Ovary (tissue), 9 donors: ENCODE measurements around the gene SP140. TPM values are rescaled to one million over a fixed set of nuclear protein-coding genes. Genes with fewer than 3 reads are reported as not detected.

Experiments used
- DNase-seq, 5 donors: peaks; one replicate each; pipeline ENCODE4 v3.0.0-alpha.2; 2019 to 2020
- H3K27ac ChIP-seq, 2 donors: fragments of 200-600 bp; one replicate each; pipeline versions ENCODE4 v1.5.1 to v1.8.0; 2019 to 2022
- H3K27me3 ChIP-seq: fragments of 200-600 bp; one replicate; pipeline ENCODE4 v1.8.0; 2022
- H3K36me3 ChIP-seq: fragments of 200-600 bp; sonication (generic); one replicate; pipeline ENCODE4 v1.5.1; 2019
- H3K4me1 ChIP-seq: one replicate; pipeline ENCODE4 v1.8.1; 2013; ENCODE audit warnings: mild to moderate bottlenecking, moderate library complexity; ENCODE audit not compliant: insufficient read depth
- H3K4me3 ChIP-seq: fragments of 200-600 bp; sonication (generic); one replicate; pipeline ENCODE4 v1.5.1; 2017
- H3K9me3 ChIP-seq, 2 donors: fragments of 200-600 bp in 1 of 2; sonication (generic) in 1 of 2; one replicate each; pipeline versions ENCODE4 v1.5.1 to v1.8.1; 2013 to 2019; ENCODE audit warnings: mild to moderate bottlenecking in 1 of 2, moderate library complexity in 1 of 2
- CTCF ChIP-seq, 3 donors: fragments of 450-650 bp in 2 of 3; fragments of 200-600 bp in 1 of 3; IDR thresholded peaks; one replicate each; pipeline versions ENCODE4 v1.5.1 to v1.8.0; 2016 to 2022; ENCODE audit warnings: antibody characterized with exemption in 3 of 3, mild to moderate bottlenecking in 1 of 3
- EP300 ChIP-seq: sonication (generic); formaldehyde crosslinking; IDR thresholded peaks from one replicate; pipeline ENCODE4 v1.6.1; 2017; ENCODE audit warnings: antibody characterized with exemption
- POLR2A ChIP-seq: fragments of 450-650 bp; IDR thresholded peaks from one replicate; pipeline ENCODE4 v1.6.1; 2017; ENCODE audit warnings: antibody characterized with exemption, mild to moderate bottlenecking, moderate library complexity
- WGBS, 3 donors: extraction: QIAGEN DNeasy Blood & Tissue Kit in 1 of 3; methylation state at CpG; one replicate each; pipeline versions ENCODE4 v1.1.5 to v1.1.7; 2013 to 2017; 5-methylcytosine and 5-hydroxymethylcytosine counted together
- intact Hi-C, 4 donors: fragments of 100-400 bp; cut with DNase I; formaldehyde crosslinking; loops; one replicate each; pipeline versions ENCODE4 v1.11.0 to v1.15.1; 2022 to 2023
- polyA plus RNA-seq, 2 donors: library from polyadenylated mRNA; stranded (reverse); fragments of 200-250 nt in 1 of 2; fragments of 350-450 nt in 1 of 2; fragmentation: Illumina TruSeq in 1 of 2; extraction: RNeasy Lipid Tissue Mini Kit (QIAGEN cat#74804) in 1 of 2; gene quantifications; one replicate each; pipeline ENCODE4 v1.2.3, GENCODE V29; 2013 to 2014
- total RNA-seq, 7 donors: library from RNA; depleted of rRNA in 2 of 7; stranded (reverse); fragments of >200 nt in 2 of 7; fragmentation: NEBNext Ultra II Directional in 3 of 7; extraction: Animal tissue kit (Norgen Biotek cat#: 25700) in 3 of 7; gene quantifications; one replicate each; pipeline versions ENCODE4 v1.1.0 to v1.2.4, GENCODE V29; 2016 to 2023
- donor health status: DM: no; HTN: no; CAD: no; lungs with moderate emphysema.
- donor health status: DM: no; HTN: no; CAD: no.
- donor health status: Bipolar disorder and iron deficiency.
- donor health status: DM: yes; HTN: yes; CAD: no.
- donor health status: DM: no; HTN: no; CAD: no.
- donor health status: DM: yes; HTN: yes; CAD: no.

SP140 gene
- total and polyA plus RNA-seq, 9 donors: 0.23 to 3.4 (median 1.0) TPM

- Histone ChIP-seq H3K27me3 (no peaks in the 10 kb centered on the region), H3K4me1 (no peaks in the 10 kb centered on the region), H3K4me3 (no peak overlapping the region), H3K36me3 (no peaks in the 10 kb centered on the region), H3K27ac (no peak overlapping the region), H3K9me3 (no peaks in the 10 kb centered on the region)
- DNase-seq: no peak
- intact Hi-C loops: no loop called here
- no peak for TF ChIP-seq POLR2A
- no peak for TF ChIP-seq CTCF (IDR thresholded peaks at IDR 0.05)
- no peak for TF ChIP-seq EP300
- WGBS, 3 donors: 70 to 83% (median 80%) methylated on average over 2 of the region's 2 CpGs
Observed at GRCh38 chr2:230181195-230181594, 44.3 kb upstream of the SP140 start.

GRCh38 chr2:230184727-230185578, 40.6 kb upstream of the SP140 start:
- TF ChIP-seq POLR2A (no peak), EP300 (no peak), CTCF (IDR thresholded peaks at IDR 0.05) (no peak)
- Histone ChIP-seq H3K27ac (no peak overlapping the region), H3K4me3 (no peak overlapping the region), H3K27me3 (no peaks in the 10 kb centered on the region), H3K9me3 (no peaks in the 10 kb centered on the region), H3K4me1 (no peaks in the 10 kb centered on the region), H3K36me3 (no peaks in the 10 kb centered on the region)
- DNase-seq: no peak
- WGBS, 3 donors: 61 to 68% (median 64%) methylated on average over 10 of the region's 10 CpGs
- intact Hi-C loops: no loop called here

GRCh38 chr2:230202430-230203109, 23.0 kb upstream of the SP140 start:
- Histone ChIP-seq H3K36me3 (no peaks in the 10 kb centered on the region), H3K4me1 (no peaks in the 10 kb centered on the region), H3K27ac (no peak overlapping the region), H3K4me3 (no peak overlapping the region), H3K9me3 (peaks cover 0 to 9% of the 10 kb centered on the region in 2 donors), H3K27me3 (no peaks in the 10 kb centered on the region)
- WGBS, 3 donors: 94 to 95% (median 94%) methylated on average over 10 of the region's 10 CpGs
- intact Hi-C loops: no loop called here
- DNase-seq: no peak
- no peak for TF ChIP-seq CTCF (IDR thresholded peaks at IDR 0.05)
- TF ChIP-seq EP300: no peak
- no peak for TF ChIP-seq POLR2A

GRCh38 chr2:230203110-230203676, 22.3 kb upstream of the SP140 start:
- no peaks in the 10 kb centered on the region for H3K4me1 ChIP-seq
- DNase-seq: no peak
- TF ChIP-seq EP300: no peak
- no peak for TF ChIP-seq CTCF (IDR thresholded peaks at IDR 0.05)
- no peak for TF ChIP-seq POLR2A
- peaks cover 0 to 9% of the 10 kb centered on the region in 2 donors for H3K9me3 ChIP-seq
- H3K27me3 ChIP-seq: no peaks in the 10 kb centered on the region
- no peak overlapping the region for H3K4me3 ChIP-seq
- WGBS, 3 donors: 96 to 97% (median 97%) methylated on average over 15 of the region's 15 CpGs
- H3K36me3 ChIP-seq: no peaks in the 10 kb centered on the region
- no peak overlapping the region for H3K27ac ChIP-seq
- intact Hi-C loops: no loop called here
